Hematopoietic multipotent progenitor cell treated with erythropoietin and hydrocortisone succinate and interleukin-3 and kit ligand, for 17 days (in vitro differentiated cells): Measurements from ENCODE around the gene CARTPT.

Experiments
- DNase-seq: peaks from one replicate; pipeline ENCODE4 v3.0.0-alpha.2; 2015; ENCODE audit warnings: low spot score

CARTPT gene

DNA sequence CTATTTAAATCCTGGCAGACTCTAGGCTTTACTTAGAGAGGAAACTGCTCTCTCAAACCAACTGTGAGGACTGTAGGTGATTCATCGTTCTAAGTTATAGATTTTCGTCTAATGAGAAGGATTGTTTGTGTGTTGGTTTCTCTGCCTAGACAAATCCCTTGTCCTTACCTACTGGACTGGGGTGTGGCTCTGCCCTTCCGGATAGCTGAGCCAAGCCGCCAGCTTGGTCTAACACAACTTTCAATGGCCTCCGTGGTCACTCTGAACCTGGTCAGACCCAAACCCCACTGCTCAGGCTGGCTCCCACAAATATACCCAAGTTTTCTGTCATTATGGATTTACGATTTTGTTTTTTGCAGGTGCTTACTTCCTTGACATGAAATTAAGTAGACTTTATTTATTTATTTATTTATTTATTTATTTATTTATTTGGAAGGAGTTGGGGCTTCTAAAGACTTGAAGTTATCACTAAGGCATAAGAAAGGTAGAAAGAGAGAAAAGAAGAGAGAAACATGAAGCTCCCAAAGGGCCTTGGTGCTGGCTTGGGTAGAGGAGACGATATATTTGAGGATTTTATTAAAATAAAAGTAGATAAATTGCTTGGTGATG is 19.0 kb downstream of the CARTPT start:
- no peak for DNase-seq

- no peak for DNase-seq
Measured at GRCh38 chr5:71738662-71739361, 19.7 kb downstream of the CARTPT start.

- no peak for DNase-seq
Measured at GRCh38 chr5:71740015-71740753, 21.1 kb downstream of the CARTPT start.

- no peak for DNase-seq
Measured at GRCh38 chr5:71743155-71743554, 24.1 kb downstream of the CARTPT start.

GRCh38 chr5:71744009-71744790 is 25.1 kb downstream of the CARTPT start:
- no peak for DNase-seq

DNA sequence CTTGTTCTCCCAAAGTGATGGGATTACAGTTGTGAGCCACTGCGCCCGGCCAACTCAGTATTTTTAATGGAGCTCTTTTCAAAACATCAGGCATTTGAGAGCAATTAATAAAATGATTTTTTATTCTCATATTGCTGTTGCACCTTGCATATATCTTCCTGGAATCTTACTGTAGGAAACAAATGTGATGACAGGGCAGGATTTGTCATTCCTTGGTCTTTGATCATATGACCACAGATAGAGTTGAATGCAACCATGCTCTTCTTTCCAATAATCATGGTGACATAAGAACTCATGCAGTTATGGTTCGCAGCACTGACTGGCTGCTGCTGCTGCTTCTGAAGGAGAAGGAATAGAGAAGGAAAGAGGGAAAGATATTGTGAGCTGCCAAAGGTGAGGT is 28.1 kb downstream of the CARTPT start:
- DNase-seq, result no peak

GRCh38 chr5:71748360-71748759 is 29.3 kb downstream of the CARTPT start:
- no peak for DNase-seq

DNA sequence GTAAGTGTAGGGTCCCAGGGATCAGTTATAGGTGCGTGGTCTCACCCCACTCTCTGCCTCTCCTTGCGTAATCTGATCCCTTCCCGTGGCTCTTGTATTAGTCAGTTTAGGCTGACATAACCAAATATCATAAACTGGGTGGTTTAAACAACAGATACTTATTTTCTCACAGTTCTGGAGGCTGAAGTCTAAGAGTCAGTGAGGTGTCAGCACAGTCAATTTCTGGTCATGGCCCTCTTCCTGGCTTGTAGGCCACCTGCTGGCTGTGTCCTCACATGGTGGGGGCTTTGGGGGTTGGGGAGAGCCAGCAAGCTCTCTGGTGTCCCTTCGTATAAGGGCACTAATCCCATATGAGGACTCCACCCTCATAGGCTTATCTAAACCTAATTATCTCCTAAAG is 32.3 kb downstream of the CARTPT start:
- DNase-seq, result no peak

- DNase-seq, result no peak
Measured at GRCh38 chr5:71752441-71753190, 33.5 kb downstream of the CARTPT start.

DNA sequence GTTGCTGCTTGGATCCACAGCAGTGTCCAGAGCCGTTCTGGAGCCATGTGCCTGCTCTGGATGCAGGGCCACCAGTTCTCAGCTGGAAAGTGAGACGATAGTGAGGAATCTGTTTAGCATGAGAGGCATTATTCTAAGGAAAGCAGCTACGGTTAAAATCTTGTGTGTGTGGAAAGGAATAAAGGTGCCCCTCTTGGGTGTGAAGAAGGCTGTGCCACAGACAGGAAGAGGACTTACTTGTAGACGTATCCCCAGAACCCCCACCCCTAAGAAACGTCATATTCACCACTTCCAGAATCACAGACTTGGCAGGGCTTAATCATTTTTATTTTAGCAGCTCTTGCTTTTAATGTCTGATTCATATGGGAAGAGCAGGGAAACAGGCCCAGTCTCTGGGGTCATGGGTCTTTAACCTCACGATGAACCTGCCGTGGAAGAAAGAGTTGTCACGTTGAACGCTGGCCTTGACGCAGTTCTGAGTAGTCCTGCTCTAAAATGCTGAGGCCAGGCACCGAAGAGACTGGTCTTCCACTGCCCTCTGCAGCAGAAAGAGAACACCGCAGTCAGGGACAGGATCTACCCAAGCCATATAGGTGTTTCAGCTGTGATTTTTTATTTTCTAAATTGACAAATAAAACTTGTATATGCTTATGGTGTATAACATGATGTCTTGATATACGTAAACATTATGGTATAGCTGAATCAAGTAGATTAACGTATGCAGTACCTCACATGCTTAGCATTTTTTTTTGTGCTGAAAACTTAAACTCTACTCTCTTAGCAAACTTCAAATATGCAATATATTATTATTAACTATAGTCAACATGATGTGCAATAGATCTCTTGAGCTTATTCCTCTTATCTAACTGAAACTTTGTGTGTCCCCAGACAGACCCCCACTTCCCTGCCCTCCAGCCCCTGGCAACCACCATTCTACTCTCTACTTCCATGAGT is 38.8 kb downstream of the CARTPT start:
- no peak for DNase-seq

- no peak for DNase-seq
Measured at GRCh38 chr5:71762826-71763225, 43.8 kb downstream of the CARTPT start.

DNA sequence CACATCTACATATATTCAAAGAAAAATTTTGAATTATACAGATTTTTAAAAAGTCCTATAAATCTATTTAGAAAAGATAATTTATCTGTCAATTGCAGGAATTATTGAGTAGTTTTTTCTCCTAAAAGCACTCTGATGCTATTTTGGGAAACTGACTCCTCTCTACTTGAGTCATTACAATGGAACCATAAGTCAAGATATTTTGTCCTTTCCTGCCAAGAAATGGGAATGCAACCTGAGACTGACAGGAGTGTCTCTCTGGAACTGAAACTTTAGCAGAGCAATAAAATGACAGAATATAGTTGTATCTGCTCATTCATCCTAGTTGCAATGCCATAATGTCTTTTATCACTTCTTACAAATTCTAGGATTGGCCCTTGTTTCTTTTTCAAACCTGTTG is 48.6 kb downstream of the CARTPT start:
- no peak for DNase-seq

- no peak for DNase-seq
Measured at GRCh38 chr5:71769287-71769686, 50.2 kb downstream of the CARTPT start.

- no peak for DNase-seq
Measured at GRCh38 chr5:71770381-71770780, 51.3 kb downstream of the CARTPT start.
